ENCODE results near the gene CD74. TPM values are rescaled to one million over a fixed set of nuclear protein-coding genes. Genes with fewer than 3 reads are reported as not detected.
A peak's percentile ranks its signal among the peaks of the same experiment; 100 is the strongest.

CD74 gene
- total RNA-seq = 16.1 to 17.1 TPM (median 16.9 TPM) in 3 replicates

GRCh38 chr5:150412319-150413175 is at the start of gene CD74:
CD74 (minus strand) TSS chr5:150412910; CDS start chr5:150412749, 161 bp downstream.
- Mint-ChIP-seq H3K4me1 (peaks cover 21% of the 10 kb centered on the region), H3K27ac (peak within 1 kb of the TSS; percentile 83), H3K9me3 (no peaks in the 10 kb centered on the region)

DNA sequence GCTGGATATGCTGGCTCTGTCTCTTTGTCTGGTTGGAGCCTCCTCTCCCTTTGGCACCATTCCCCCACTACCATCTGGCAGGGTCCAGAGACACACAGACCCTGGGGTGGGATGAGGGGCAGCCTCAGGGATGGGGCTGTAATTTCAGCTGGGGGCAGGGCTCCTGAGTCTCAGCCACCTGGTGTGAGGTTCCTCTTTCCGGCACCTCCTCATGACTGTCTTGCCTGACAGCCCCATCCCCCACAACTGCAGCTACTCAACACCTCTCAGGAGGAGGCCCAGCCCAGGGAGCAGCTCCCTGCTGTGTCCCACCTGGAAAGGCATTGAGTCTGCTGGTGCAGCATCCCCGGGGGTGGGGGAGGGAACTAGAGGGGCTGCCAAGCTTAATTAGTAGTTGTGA is 48.5 kb upstream of the CD74 start:
- Mint-ChIP-seq H3K9me3 (no peaks in the 10 kb centered on the region), H3K4me3 (no peak overlapping the region), H3K27ac (no peak overlapping the region), H3K27me3 (ENCODE audit: low read depth) (no peaks in the 10 kb centered on the region), H3K36me3 (no peaks in the 10 kb centered on the region), H3K4me1 (peaks cover 15% of the 10 kb centered on the region)
- TF ChIP-seq CTCF (IDR thresholded peaks at IDR 0.05; ENCODE audit: unreplicated experiment) = no peak
- no peak for DNase-seq (ENCODE audit: low spot score in 2 of 2, unreplicated experiment in 2 of 2)

More at GRCh38 chr5:150412319-150413175, at the start of gene CD74:
- H3K27me3 Mint-ChIP-seq (ENCODE audit: low read depth) = no peaks in the 10 kb centered on the region
- DNase-seq (ENCODE audit: low spot score in 2 of 2, unreplicated experiment in 2 of 2) = peak; percentile 40 to 72
- H3K4me3 Mint-ChIP-seq = peak within 1 kb of the TSS; percentile 66
- TF ChIP-seq CTCF (IDR thresholded peaks at IDR 0.05; ENCODE audit: unreplicated experiment) = no peak
- no peaks in the 10 kb centered on the region for H3K36me3 Mint-ChIP-seq

DNA sequence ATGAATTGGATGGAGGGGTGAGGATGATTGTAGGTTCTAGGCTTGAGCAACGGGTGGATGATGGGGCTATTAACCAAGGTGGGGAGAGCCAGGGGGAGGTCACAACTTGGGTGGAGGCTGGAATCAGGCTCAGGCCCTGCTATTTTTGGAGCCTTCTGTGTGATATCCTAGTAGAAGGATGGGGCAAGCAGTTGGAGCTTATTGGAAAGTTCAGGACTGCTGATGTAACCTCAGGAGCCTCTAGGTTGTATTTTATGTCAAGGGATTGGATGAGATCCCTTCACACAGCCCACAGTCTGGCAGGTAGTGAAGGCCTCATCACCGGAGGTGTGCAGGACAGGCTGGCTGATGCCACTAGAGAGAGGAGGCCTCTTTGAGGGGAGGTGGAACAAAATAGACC is 48.1 kb upstream of the CD74 start:
- no peak for DNase-seq (ENCODE audit: low spot score in 2 of 2, unreplicated experiment in 2 of 2)
- Mint-ChIP-seq H3K36me3 (no peaks in the 10 kb centered on the region), H3K4me3 (no peak overlapping the region), H3K9me3 (no peaks in the 10 kb centered on the region), H3K4me1 (peaks cover 15% of the 10 kb centered on the region), H3K27ac (peak overlapping the region; percentile 40), H3K27me3 (ENCODE audit: low read depth) (no peaks in the 10 kb centered on the region)
- no peak for TF ChIP-seq CTCF (IDR thresholded peaks at IDR 0.05; ENCODE audit: unreplicated experiment)

- Mint-ChIP-seq H3K4me1 (peaks cover 8% of the 10 kb centered on the region), H3K9me3 (no peaks in the 10 kb centered on the region), H3K4me3 (peak overlapping the region; percentile 37), H3K27me3 (ENCODE audit: low read depth) (no peaks in the 10 kb centered on the region), H3K27ac (no peak overlapping the region), H3K36me3 (no peaks in the 10 kb centered on the region)
- DNase-seq (ENCODE audit: low spot score in 2 of 2, unreplicated experiment in 2 of 2) = peak; percentile 72 to 96
- peak; percentile 88 for TF ChIP-seq CTCF (IDR thresholded peaks at IDR 0.05; ENCODE audit: unreplicated experiment)
These were observed 46.3 kb upstream of the CD74 start for GRCh38 chr5:150458802-150459557.

GRCh38 chr5:150457562-150458240 is 45.0 kb upstream of the CD74 start:
- Mint-ChIP-seq H3K4me1 (peaks cover 8% of the 10 kb centered on the region), H3K27ac (peak overlapping the region; percentile 45), H3K36me3 (no peaks in the 10 kb centered on the region), H3K27me3 (ENCODE audit: low read depth) (no peaks in the 10 kb centered on the region), H3K9me3 (no peaks in the 10 kb centered on the region), H3K4me3 (no peak overlapping the region)
- no peak for DNase-seq (ENCODE audit: low spot score in 2 of 2, unreplicated experiment in 2 of 2)
- TF ChIP-seq CTCF (IDR thresholded peaks at IDR 0.05; ENCODE audit: unreplicated experiment) = no peak
